Measurements from ENCODE around the gene TMEM266.

The TMEM266 gene

DNA sequence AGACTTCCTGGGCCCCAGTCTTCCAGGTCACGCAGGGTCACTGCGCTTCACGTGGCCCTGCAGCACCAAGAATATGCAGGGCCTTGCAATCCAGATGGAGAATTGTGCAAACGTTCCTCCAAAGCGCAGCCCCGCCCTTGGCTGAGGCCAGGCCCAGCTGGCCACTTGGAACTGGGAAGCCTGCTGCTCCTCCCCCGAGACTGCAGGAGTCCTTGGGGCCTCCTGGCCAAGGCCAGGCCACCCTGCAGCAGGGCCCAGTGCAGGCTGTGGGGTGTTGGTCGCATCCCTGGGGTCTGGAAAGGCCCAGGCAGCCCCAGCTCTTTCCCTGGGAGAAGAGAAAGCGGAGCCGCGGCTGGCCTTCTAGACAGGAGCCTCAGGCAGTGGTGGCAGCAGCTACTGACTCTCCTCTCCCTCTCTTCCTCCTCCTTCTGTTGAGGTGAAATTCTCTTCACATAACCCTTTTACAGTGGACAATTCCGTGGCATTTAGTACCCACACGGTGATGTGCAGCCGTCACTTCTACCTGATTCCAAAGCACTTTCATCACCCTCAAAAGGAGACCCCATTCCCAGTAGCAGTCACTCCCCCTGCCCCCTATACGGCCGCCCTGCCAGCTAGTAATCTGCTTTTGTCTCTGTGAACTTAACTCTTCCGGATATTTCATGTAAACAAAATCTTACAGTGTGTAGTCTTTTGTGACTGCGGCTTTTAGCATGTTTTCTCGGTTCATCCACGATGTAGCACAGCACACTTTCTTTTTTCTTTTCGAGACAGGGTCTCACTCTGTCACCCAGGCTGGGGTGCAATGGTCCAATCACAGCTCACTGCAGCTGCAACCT is 103.9 kb downstream of the TMEM266 start:
- DNase-seq = no peak

DNA sequence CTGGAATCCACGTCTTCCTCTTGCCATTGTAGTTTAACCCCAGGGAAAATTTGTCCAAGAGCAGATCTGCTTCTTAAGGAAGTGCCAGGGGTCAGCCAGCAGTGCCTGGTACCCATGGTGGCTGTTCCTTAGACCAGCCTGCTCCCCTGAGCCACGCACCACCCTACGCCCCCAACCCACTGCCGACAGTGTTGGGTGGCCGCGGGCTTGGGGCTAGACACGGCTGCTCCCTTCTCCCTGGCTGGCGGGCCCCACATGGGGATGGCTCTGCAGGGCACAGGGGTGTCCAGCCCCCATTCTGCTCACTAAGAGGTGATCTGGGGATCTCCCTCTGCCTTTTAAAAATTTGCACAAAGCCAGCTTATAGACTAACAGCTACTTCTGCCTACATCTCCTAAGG is 104.8 kb downstream of the TMEM266 start:
- DNase-seq = no peak

DNA sequence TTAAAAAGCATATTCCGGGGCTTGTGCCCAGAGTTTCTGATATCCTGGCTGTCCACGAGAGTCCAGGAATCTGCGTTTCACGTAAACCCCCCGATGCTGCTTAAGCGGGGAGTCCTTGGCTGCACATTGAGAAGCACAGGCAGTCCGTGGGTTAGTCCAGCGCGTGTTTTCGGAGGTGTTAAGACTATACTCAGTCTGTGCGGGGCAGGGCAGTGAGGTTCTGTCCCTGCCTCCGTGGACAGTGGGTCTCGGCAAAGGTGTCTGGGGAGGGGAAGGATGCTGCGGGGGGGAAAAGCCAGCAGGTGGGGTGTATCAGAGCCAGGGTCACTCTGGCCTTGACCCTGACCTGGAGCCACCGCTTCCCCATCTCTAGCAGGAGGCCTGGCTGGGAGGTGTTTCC is 106.2 kb downstream of the TMEM266 start:
- no peak for DNase-seq

- DNase-seq = no peak
These were observed 108.6 kb downstream of the TMEM266 start for GRCh38 chr15:76168237-76168984.

GRCh38 chr15:76169018-76169417 is 109.2 kb downstream of the TMEM266 start:
- DNase-seq = no peak

DNA sequence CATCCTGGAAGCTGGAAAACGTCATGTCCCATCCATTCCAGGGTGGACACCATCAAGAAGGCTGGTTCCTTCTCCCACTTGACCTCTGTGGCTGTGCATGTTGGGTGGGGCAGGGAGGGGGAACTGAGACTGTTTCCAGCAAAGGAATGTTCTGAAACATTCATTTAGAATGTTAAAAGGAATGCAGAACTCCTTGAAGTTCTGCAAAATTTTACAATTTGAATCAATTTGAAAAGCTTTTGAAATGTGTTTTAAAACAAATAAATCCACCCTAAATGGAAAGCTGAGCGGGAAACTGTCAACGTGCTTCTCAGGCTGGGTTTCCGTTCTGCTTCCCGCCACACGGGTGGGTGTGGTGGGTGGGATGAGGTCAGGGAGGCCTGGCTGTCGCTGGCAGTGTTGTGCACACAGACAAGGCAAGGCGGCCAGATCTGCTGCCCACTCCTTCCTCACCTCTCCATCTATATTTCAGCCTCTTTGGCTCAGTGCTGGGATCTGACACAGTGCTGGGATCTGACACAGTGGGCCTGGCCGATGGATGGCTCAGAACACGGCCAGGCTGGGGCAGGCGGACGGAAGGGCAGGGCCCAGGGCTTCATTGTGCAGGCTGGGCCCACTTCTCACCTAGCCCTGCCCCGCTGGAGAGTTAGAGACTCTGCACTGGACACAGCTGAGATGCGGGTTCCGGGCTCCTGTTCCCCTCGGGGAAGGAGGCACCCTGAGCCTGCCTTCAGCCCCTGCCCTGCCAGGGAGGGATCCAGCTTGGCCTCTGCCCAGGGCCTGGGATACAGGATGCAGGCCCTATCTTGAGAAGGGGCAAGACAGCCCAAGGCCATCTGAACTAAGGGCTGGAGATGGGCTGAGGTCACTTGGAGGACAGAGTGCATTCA is 110.4 kb downstream of the TMEM266 start:
- no peak for DNase-seq

GRCh38 chr15:76172782-76173181 is 113.0 kb downstream of the TMEM266 start:
- DNase-seq = no peak

GRCh38 chr15:76173317-76173834 is 113.6 kb downstream of the TMEM266 start:
- no peak for DNase-seq

GRCh38 chr15:76174654-76175053 is 114.9 kb downstream of the TMEM266 start:
- no peak for DNase-seq

- no peak for DNase-seq
These were observed 115.7 kb downstream of the TMEM266 start for GRCh38 chr15:76175442-76175841.

DNA sequence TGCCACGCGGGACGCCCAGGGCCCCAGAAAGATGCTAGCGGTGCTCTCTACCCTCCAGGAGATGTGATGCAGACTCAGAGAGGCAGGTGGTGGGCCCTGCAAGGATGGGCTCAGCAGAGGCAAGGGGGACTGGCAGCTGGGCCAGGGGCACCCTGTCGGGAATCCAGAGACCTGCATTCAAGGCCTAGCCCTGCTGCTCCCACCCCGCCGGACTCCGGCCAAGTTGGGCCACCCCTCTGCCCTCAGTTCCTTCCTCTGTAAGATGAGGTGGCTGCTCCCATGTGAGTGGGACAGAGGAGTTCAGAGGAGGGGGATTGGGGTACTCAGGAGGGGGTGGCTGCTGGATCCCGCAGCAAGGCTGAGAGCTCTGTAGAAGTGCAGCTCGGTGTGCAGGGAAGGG is 116.3 kb downstream of the TMEM266 start:
- no peak for DNase-seq

GRCh38 chr15:76176487-76177085 is 116.8 kb downstream of the TMEM266 start:
- no peak for DNase-seq

GRCh38 chr15:76177491-76178040 is 117.8 kb downstream of the TMEM266 start:
- DNase-seq = no peak

DNA sequence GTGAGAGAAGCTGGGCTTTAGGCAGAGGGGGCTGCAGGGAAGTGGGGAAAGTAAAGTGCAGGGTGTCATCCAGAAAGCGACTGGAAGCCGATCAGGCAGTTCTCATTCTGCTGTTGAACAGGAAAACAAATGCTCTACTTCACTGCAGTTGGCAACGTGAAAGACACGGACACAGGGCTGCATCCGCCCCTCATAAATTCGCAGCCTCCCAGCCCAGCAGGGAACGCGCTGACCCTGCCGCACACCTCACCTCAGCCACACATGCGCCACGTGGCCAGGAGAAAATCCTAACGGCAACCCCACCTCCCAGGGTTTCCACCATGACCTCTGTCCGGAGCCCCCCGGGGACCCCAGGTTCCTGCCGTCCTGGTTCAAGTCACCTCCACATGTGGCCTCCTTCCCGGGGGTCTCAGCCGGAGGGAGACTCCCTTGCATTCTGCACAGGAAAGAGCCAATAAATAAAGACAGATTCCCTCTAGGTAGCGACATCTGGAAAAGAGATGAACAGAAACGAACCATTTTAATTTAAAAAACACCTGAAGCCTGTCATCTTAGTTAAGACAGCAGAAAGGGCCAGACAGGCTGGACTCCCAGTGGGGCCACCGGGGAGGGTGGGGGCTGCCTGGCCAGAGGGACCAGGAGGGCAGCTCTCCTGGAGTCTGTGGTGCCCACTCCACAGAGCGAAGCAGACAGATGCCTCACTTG is 118.7 kb downstream of the TMEM266 start:
- DNase-seq = no peak

DNA sequence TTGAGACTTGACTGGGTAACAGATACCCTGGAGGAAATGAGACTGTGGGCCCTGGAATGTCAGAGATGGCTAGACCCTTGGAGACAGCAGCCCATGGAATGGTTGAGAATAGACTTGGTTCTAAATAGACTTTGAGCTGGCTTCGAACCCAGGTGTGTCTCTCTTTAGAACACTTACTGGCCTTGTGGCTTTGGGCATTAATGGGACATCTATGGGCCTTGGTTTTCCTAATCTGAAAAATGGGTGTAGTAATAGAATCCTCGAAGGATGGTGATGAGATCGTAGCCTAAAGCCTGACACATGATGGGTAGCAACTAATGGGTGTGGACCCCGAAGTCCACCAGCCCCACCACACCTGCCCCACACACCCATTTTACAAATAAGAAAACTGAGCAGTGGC is 119.2 kb downstream of the TMEM266 start:
- no peak for DNase-seq

- no peak for DNase-seq
These were observed 120.5 kb downstream of the TMEM266 start for GRCh38 chr15:76180321-76180720.

- DNase-seq = no peak
These were observed 121.9 kb downstream of the TMEM266 start for GRCh38 chr15:76181705-76182107.

DNA sequence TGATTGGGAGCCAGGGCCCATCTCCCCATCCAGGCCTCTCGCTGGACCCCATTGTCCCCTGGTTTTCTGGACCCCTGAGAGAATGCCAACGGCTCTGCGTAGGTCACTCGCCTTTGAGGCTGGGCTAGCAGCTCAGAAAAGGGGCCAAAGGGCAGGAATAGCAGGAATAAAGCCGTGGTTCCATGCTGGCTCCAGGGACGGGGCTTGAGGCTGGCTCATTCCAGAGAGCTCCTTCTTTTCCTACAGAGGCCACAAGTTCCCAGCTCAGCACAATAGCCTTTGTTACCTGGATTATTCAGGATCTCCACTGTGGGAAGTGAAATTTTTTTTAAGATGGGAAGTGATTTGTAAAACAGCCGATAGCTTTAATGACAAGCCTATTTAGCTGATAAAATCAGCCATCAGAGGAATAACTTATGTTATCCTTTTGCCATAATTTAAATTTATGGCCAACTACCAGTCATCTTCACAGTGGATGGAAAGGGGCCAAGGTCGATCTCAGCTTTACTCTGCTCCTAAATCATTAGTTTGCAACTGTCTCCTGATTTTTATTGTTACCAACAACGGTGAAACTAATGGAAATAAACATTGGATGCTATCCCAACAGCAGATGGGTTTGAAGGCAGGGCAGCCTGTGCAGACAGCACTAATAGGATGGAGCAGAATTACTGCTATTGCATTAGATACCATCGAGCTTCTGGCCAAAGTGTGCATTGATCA is 124.3 kb downstream of the TMEM266 start:
- DNase-seq = no peak

- no peak for DNase-seq
These were observed 124.9 kb downstream of the TMEM266 start for GRCh38 chr15:76184650-76185035.

DNA sequence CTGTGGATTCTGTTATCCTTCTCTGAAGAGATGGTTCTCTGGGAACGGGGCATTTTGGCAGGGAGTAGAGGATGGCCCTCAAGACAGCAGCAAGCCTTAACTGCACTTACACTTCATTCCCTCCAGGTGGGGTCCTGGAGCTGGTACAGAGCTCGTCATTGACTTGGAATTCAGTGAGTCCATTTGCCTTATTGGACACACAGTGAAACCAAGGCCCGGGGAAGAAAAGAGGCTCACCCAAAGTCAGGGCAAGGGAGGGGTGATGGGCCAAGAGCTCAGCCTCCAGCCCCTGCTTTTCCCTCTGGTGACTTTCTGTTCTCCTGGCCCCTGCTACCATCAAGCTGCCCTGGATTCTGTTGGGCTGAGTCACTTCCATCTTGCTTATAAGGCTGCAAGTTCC is 125.9 kb downstream of the TMEM266 start:
- peak; percentile 13 for DNase-seq

DNA sequence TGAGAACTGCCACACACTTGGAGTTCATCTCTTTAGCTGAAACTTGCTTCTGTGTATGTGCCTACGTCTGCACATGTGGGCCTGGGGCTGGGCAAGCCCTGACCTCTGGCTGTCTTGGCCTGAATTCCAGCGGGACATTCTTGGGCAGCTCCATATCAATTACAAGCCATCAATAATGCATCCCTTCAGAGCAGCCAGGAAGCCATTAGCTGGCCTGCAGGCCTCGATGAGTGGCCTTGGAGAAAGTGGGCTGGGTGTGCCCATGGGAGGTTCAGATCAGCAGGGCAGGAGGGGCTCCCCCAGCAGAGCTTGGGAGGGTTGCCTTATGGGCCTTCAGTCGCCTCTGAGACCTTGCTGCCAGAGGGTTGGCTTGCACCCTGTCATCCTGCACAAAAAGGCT is 127.4 kb downstream of the TMEM266 start:
- no peak for DNase-seq
